ENCODE data around the gene TSEN2. TPM values are rescaled to one million over a fixed set of nuclear protein-coding genes. Genes with fewer than 3 reads are reported as not detected.

TSEN2 gene
- total and polyA plus RNA-seq, 10 of the 15 experiments (the other 5 are each of a cell fraction or from before 2014, with no cell fraction given): 17.7 to 32.3 (median 24.3) TPM

DNA sequence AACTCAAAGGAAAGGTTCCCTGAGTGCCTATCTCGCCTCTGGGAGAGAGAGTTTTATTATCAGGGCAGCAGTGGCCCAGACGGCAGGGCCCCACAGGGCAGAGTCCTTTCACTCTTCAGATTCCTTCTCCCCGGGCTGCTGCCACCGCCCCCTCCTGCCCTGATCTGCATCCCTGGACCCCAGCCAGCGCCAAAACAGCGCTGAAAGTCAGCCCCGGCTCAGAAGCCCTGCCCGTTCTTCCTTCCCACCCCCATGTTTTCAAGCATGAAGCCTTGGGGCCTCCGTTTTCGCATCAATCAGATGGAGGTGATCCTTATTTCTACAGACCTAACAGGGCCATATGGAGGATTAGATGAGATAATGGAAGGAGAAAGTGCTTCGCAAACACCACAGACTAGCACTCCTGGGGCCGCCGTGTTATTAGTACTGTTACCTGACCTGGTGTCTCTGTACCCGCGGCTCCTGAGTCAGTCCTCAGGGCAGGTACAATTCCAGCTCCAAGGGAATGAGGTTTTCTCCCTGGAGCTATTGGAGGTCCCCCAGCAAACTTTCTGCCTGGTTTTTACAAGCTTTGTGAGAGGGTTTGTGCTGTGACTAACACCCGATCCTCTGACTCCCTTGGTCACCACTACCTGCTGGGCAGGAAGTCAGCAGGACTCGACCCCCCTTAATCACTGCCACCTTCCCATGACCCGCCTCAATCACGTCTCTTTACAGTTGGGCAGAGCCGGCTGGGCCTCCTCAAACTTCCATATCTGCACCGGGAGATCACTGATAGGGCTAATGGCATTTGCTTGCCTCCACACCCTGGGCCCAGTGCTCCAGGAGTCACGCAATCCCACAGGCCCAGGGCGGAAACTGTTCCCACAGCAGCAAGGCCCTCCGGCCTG lies 39.5 kb upstream of the TSEN2 start:
- no peak overlapping the region for H3K9ac ChIP-seq (ENCODE audit: control insufficient read depth, insufficient read depth, low read length)
- no TSS peak for BruUV-seq (replicated peaks)

DNA sequence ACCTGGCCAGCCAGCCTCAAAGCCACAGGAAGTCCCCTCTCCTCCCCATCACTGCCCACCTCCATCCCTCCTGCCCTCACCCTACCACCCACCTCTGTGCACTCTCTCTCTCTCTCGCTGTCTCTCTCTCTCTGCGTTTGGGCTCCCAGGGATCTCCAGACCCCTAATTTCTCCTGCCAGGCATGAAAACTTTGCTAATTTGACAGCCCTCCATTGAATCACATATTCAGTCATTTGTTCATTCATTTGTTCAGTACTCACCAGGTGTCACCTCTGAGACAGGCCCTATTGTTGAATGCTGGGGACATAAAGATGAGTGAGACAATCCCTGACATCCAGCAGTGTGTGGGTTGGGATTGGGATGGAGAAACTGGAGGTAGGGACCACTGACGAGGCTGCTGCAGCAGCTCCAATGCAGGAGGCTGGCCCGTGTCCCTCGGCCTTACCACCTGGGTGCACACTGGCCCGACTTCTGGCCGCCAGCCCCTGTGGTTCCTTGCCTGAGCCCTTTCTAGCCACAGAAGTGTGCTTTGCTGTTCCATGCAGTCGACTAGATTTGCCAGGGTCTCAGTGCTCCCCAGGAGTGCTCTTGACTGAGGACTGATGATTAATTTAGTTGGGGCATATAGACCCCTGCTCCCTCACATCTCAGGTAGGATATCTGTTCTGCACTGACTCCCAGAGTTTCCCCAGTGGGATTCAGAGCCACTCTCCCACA lies 38.6 kb upstream of the TSEN2 start:
- no peak for FAIRE-seq

More for the DNA sequence above, 39.5 kb upstream of the TSEN2 start:
- no peaks in the 10 kb centered on the region for H3K36me3 ChIP-seq (ENCODE audit: control insufficient read depth in 2 of 2, insufficient read depth in 2 of 2, low read length in 1 of 2)
- WGBS (ENCODE audit: insufficient coverage, insufficient replicate concordance, low lambda C conversion rate, missing lambda C conversion rate): 47% methylated on average over 24 of the region's 24 CpGs
- SMC1A ChIA-PET (ENCODE audit: uncharacterized antibody, unreplicated experiment): no interaction called here
- in situ Hi-C loops (cut with MboI) (no loop called here), intact Hi-C loops (cut with micrococcal nuclease; ENCODE audit: unreplicated experiment) (no loop called here)
- H3K4me2 ChIP-seq (ENCODE audit: control insufficient read depth, insufficient read depth): no peak overlapping the region
- CTCF ChIA-PET: no interaction called here
- H3K27ac ChIP-seq (ENCODE audit: control insufficient read depth, insufficient read depth): no peak overlapping the region
- H3K4me1 ChIP-seq (ENCODE audit: control insufficient read depth, insufficient read depth, low read length): no peaks in the 10 kb centered on the region
- FAIRE-seq (no peak), ATAC-seq (no peak), DNase-seq (ENCODE audit: low read depth, low spot score) (no peak)
- no peaks in the 10 kb centered on the region for H3K79me2 ChIP-seq (ENCODE audit: control insufficient read depth, insufficient read depth, low read length)
- RAD21 ChIA-PET (ENCODE audit: unreplicated experiment): no interaction called here
- POLR2A ChIA-PET: no interaction called here
- no peak overlapping the region for H2AFZ ChIP-seq (ENCODE audit: control insufficient read depth, low read depth, low read length)
- no peak overlapping the region for H3K4me3 ChIP-seq
- peaks cover 5 to 10% of the 10 kb centered on the region in 2 experiments; a peak in 3 of 4 replicates for H3K27me3 ChIP-seq (replicated peaks in 1 of 2; ENCODE audit: control insufficient read depth in 2 of 2, insufficient read depth in 2 of 2, low read length in 1 of 2)
- H3K9me3 ChIP-seq (replicated peaks; ENCODE audit: control insufficient read depth, insufficient read depth, low read length): no peaks in the 10 kb centered on the region
- H4K20me1 ChIP-seq (ENCODE audit: control insufficient read depth, insufficient read depth): no peaks in the 10 kb centered on the region
- TF ChIP-seq MYC (IDR thresholded peaks at IDR 0.05; ENCODE audit: insufficient read depth, insufficient read length, insufficient replicate concordance, low read length, severe bottlenecking) (no peak), KDM1A (IDR thresholded peaks at IDR 0.05; ENCODE audit: borderline replicate concordance) (no peak), FOXK2 (IDR thresholded peaks at IDR 0.05) (no peak), SREBF2 (IDR thresholded peaks at IDR 0.05; ENCODE audit: low read length) (no peak), SIX5 (IDR thresholded peaks at IDR 0.05; ENCODE audit: low read depth, low read length, severe bottlenecking) (no peak)

More for the DNA sequence above, 38.6 kb upstream of the TSEN2 start:
- BruUV-seq (replicated peaks): no TSS peak
- H4K20me1 ChIP-seq (ENCODE audit: control insufficient read depth, insufficient read depth): no peaks in the 10 kb centered on the region
- in situ Hi-C loops (cut with MboI) (no loop called here), intact Hi-C loops (cut with micrococcal nuclease; ENCODE audit: unreplicated experiment) (no loop called here)
- ATAC-seq (no peak), DNase-seq (ENCODE audit: low read depth, low spot score) (no peak)
- 26% methylated on average over 8 of the region's 8 CpGs for WGBS (ENCODE audit: insufficient coverage, insufficient replicate concordance, low lambda C conversion rate, missing lambda C conversion rate)
- H3K4me1 ChIP-seq (ENCODE audit: control insufficient read depth, insufficient read depth, low read length): no peaks in the 10 kb centered on the region
- H3K4me2 ChIP-seq (ENCODE audit: control insufficient read depth, insufficient read depth): no peak overlapping the region
- H3K27ac ChIP-seq (ENCODE audit: control insufficient read depth, insufficient read depth): no peak overlapping the region
- H3K27me3 ChIP-seq (replicated peaks in 1 of 2; ENCODE audit: control insufficient read depth in 2 of 2, insufficient read depth in 2 of 2, low read length in 1 of 2): peaks cover 5 to 10% of the 10 kb centered on the region in 2 experiments; a peak in 3 of 4 replicates
- no peak overlapping the region for H3K9ac ChIP-seq (ENCODE audit: control insufficient read depth, insufficient read depth, low read length)
- H3K4me3 ChIP-seq: no peak overlapping the region
- H3K9me3 ChIP-seq (replicated peaks; ENCODE audit: control insufficient read depth, insufficient read depth, low read length): no peaks in the 10 kb centered on the region
- ChIA-PET RAD21 (ENCODE audit: unreplicated experiment) (no interaction called here), SMC1A (ENCODE audit: uncharacterized antibody, unreplicated experiment) (no interaction called here), POLR2A (no interaction called here), CTCF (no interaction called here)
- no peaks in the 10 kb centered on the region for H3K36me3 ChIP-seq (ENCODE audit: control insufficient read depth in 2 of 2, insufficient read depth in 2 of 2, low read length in 1 of 2)
- no peak overlapping the region for H2AFZ ChIP-seq (ENCODE audit: control insufficient read depth, low read depth, low read length)
- no peak for TF ChIP-seq SMAD1 (IDR thresholded peaks at IDR 0.05; ENCODE audit: low read depth, partially characterized antibody)
- TF ChIP-seq GATAD2B (conservative IDR thresholded peaks at IDR 0.05; ENCODE audit: low read depth): no peak
- no peaks in the 10 kb centered on the region for H3K79me2 ChIP-seq (ENCODE audit: control insufficient read depth, insufficient read depth, low read length)
